SJSA1 (cell line): ENCODE data around the gene CACNA1C. TPM values are rescaled to one million over a fixed set of nuclear protein-coding genes. Genes with fewer than 3 reads are reported as not detected.
"Not testable (repeated sequence)": the region's sequence is repeated elsewhere in the genome, so short reads cannot be mapped to it uniquely, and the experiment has no call there.

Source experiments
- DNase-seq, 2 experiments: peaks; one replicate each; pipeline ENCODE4 v3.0.0-alpha.2; 2015 to 2020; ENCODE audit warnings: low spot score in 2 of 2, low read depth in 1 of 2
- H3K27ac ChIP-seq: fragments of 250-450 bp; sonication (Bioruptor Pico); 2 replicates; pipeline ENCODE4 v1.5.1; 2020; ENCODE audit warnings: mild to moderate bottlenecking, moderate library complexity
- H3K27me3 ChIP-seq: fragments of 250-450 bp; sonication (Bioruptor Pico); replicated peaks from 2 replicates; pipeline ENCODE4 v1.5.1; 2020; ENCODE audit warnings: mild to moderate bottlenecking, moderate library complexity
- H3K36me3 ChIP-seq: fragments of 250-450 bp; sonication (Bioruptor Pico); 2 replicates; pipeline ENCODE4 v1.5.1; 2020; ENCODE audit warnings: mild to moderate bottlenecking
- H3K4me1 ChIP-seq: fragments of 250-450 bp; sonication (Bioruptor Pico); replicated peaks from 2 replicates; pipeline ENCODE4 v1.6.1; 2021; ENCODE audit warnings: mild to moderate bottlenecking
- H3K4me3 ChIP-seq: fragments of 250-450 bp; sonication (Bioruptor Pico); 2 replicates; pipeline ENCODE4 v1.5.1; 2020; ENCODE audit warnings: mild to moderate bottlenecking
- H3K9me3 ChIP-seq: fragments of 250-450 bp; sonication (Bioruptor Pico); replicated peaks from 2 replicates; pipeline ENCODE4 v1.5.1; 2020; ENCODE audit warnings: mild to moderate bottlenecking
- total RNA-seq: library from RNA; depleted of rRNA; stranded (reverse); fragments of >200 nt; shearing (Covaris generic); gene quantifications from 2 replicates; pipeline ENCODE4 v1.2.3, GENCODE V29; 2014

The CACNA1C gene
- total RNA-seq, 1 experiment from 2014 or later = 6.1 TPM

DNA sequence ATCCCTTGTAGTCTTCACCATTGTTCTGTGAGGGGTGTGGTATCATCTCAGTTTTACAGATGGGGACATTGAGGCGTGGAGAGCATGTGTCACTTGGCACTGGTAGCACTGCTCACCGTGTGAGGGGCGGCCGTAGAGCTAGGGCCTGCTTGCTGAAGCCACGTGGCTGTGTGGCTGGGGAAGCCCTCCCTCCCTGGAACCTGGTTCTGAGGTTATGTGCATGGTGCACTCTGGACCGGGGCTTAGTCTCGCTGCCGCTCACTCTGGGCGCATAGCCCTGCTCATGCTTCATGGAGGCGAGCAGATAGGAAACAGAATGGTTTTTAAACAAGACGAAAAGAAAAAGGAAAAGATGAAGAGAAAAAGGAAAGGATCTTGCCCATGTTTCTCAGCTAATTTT, 46.1 kb downstream of the CACNA1C start:
- H3K36me3 ChIP-seq = no peaks in the 10 kb centered on the region
- no peaks in the 10 kb centered on the region for H3K9me3 ChIP-seq
- no peak for DNase-seq
- no peak overlapping the region for H3K4me3 ChIP-seq
- H3K27ac ChIP-seq = no peak overlapping the region
- H3K27me3 ChIP-seq = no peaks in the 10 kb centered on the region
- H3K4me1 ChIP-seq = peaks cover 20% of the 10 kb centered on the region

DNA sequence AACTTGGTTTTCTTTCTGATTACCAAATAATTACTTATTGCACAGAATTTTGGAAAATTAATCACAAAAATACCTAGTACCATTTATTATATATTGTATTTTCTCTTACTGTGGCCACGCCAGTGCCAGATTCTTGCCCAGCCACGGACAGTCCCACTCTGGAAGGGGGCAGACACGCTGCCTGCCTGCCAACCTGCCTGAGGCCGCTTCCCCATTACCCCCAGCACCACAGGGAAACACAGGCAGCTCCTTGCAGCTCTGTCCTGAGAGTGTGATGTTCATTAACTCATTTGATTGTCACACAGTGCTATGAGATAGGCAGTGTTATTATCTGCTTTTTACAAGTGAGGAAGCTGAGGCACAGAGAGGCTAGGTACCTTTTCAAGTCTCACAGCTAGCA, 46.8 kb downstream of the CACNA1C start:
- Histone ChIP-seq H3K4me3 (no peak overlapping the region), H3K36me3 (no peaks in the 10 kb centered on the region), H3K9me3 (no peaks in the 10 kb centered on the region), H3K27ac (no peak overlapping the region), H3K27me3 (no peaks in the 10 kb centered on the region), H3K4me1 (peaks cover 13% of the 10 kb centered on the region)
- DNase-seq = no peak

DNA sequence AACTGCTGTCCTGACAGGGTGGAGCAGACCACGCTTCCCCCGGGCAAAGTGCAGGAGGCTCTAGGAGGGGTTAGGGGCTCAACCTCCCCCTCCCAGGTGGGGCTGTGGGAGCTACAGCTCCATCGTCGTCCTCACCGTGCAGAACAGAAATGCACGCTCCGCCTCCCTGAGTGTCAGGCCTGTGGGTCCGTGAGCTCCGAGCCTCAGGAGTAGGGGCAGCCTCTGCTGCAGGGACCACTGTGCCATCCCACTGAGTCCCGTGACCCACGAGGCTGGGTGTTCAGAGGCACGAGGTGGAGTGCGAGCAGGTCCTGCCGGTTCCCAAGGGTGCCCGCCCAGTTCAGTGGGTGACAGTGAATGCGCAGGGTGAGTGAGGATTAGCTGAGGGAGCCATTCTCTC, 48.6 kb downstream of the CACNA1C start:
- H3K27ac ChIP-seq = no peak overlapping the region
- H3K4me1 ChIP-seq = peaks cover 8% of the 10 kb centered on the region
- H3K9me3 ChIP-seq = no peaks in the 10 kb centered on the region
- no peak for DNase-seq
- no peaks in the 10 kb centered on the region for H3K36me3 ChIP-seq
- H3K27me3 ChIP-seq = no peaks in the 10 kb centered on the region
- no peak overlapping the region for H3K4me3 ChIP-seq

DNA sequence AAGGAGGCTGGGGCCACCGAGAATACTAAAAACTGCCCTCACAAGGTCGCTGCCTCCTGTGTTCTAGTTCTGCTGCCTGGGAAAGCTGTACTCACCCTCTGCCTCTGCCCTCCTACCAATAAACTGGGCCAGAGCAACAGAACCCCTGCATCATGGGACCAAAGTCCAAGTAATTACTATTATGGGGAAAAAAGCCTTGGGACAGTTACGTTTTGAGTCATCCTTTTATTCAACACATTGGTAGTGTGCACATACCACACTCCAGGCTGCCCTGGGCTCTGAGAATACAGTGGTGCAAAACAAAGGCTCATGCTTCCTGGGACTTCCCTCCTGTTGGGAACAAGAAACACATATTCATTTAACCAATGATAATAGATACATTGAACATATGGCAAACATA, 49.0 kb downstream of the CACNA1C start:
- H3K4me1 ChIP-seq = peaks cover 8% of the 10 kb centered on the region
- H3K4me3 ChIP-seq = no peak overlapping the region
- H3K27me3 ChIP-seq = no peaks in the 10 kb centered on the region
- DNase-seq = no peak
- no peak overlapping the region for H3K27ac ChIP-seq
- no peaks in the 10 kb centered on the region for H3K9me3 ChIP-seq
- no peaks in the 10 kb centered on the region for H3K36me3 ChIP-seq

DNA sequence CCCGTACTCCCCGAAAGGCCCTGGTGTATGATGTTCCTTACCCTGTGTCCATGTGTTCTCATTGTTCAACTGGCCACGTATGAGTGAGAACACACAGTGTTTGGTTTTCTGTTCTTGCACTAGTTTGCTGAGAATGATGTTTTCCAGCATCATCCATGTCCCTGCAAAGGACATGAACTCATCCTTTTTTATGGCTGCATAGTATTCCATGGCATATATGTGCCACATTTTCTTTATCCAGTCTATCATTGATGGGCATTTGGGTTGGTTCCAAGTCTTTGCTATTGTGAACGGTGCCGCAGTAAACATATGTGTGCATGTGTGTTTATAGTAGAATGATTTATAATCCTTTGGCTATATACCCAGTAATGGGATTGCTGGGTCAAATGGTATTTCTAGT, 49.9 kb downstream of the CACNA1C start:
- H3K27ac ChIP-seq, H3K36me3 ChIP-seq, H3K4me1 ChIP-seq, DNase-seq, H3K4me3 ChIP-seq, H3K9me3 ChIP-seq, H3K27me3 ChIP-seq: not testable (repeated sequence)

DNA sequence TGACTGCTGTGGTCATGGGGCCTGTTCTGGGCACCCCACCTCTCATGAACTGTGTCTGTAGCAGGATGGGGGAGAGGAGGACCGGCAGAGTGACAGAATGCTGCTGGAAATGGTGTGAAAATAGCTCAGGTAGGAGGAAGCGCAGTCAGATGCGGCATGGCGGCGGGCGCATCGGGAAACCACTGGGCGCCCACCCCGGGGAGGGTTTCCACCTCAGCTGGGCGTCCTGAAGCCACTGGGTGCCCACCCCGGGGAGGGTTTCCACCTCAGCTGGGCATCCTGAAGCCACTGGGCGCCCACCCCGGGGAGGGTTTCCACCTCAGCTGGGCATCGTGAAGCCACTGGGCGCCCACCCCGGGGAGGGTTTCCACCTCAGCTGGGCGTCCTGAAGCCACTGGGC, 52.6 kb downstream of the CACNA1C start:
- H3K27me3 ChIP-seq, H3K9me3 ChIP-seq, H3K36me3 ChIP-seq, H3K4me3 ChIP-seq, H3K27ac ChIP-seq, H3K4me1 ChIP-seq, DNase-seq: not testable (repeated sequence)

DNA sequence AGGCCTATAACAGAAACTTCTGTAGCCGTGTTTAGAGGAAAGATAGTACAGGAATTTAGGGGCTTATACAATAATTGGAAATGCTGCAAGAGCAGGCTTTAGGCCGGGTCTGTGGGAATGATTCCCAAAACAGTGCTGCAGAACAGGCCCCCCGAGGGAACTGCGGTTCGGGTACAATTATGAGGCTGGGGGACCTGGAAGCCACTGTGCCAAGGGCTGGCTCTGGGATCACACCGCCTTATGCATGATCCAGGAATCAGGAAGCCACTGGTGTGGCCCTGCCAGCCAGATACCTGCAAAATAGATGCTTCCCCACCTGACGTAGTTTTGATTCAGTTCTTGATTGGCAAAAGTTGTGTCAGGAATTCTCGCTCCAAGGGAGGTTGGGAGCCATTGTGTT, 55.4 kb downstream of the CACNA1C start:
- H3K4me1 ChIP-seq = no peaks in the 10 kb centered on the region; the same call in 1 of the 2 replicates
- no peaks in the 10 kb centered on the region for H3K9me3 ChIP-seq
- H3K36me3 ChIP-seq = no peaks in the 10 kb centered on the region
- no peak overlapping the region for H3K27ac ChIP-seq
- H3K4me3 ChIP-seq = no peak overlapping the region
- H3K27me3 ChIP-seq = no peaks in the 10 kb centered on the region
- no peak for DNase-seq

DNA sequence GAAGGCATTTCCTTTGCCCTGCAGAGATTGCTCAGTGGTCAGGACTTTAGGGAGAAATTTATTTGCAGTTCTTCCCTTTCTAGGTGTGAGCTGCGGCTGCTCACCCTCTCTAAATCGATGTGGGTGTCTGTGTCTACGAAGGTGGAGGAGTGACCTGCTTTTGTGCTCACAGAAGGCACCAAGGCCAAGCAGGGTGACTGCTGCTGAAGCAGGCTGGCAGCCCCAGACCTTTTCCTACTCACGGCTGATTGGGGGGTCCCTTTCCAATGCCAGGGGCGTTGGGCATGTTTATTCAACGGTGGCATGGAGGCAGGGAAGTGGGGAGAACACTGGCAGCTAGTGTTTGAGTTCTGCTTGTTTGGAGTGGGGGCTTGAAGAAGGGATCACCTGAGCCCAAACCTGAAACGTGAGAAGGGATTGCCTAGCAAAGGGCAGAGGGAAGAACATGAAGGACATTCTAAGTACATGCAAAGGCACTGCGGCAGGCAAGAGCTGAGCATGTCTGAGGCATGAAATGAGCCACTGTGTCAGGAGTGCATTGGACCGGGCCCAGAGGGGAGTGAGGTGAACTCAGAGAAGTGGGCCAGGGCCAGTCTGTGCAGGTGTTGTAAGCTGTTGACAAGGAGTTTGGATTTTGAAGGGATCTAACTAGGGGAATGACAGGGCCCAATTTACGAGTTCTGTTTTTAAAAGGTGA, 56.3 kb downstream of the CACNA1C start:
- no peaks in the 10 kb centered on the region for H3K36me3 ChIP-seq
- no peak overlapping the region for H3K27ac ChIP-seq
- no peak for DNase-seq
- no peaks in the 10 kb centered on the region for H3K9me3 ChIP-seq
- no peaks in the 10 kb centered on the region for H3K27me3 ChIP-seq
- H3K4me1 ChIP-seq = no peaks in the 10 kb centered on the region; the same call in 1 of the 2 replicates
- no peak overlapping the region for H3K4me3 ChIP-seq

DNA sequence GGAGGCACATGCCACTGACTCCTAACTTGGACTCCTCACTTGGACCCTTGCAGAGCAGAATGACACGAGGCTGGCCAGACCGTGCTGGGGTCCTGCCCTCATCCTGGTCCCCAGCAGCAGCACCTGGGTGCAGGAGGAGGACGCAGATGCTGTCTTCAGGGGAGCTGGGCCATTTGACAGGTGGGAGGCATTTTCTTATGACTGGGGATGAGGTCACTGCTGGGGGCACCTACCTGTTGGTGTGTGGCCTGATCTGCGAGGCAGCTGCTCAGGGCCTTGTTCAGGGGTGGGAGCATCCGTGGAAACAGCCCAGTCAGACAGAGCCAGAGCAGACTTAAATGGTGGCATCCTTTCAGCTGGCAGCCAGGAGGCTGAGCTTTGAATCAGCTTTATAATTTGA, 57.3 kb downstream of the CACNA1C start:
- Histone ChIP-seq H3K36me3 (0 out of 2 replicates have a peak, but pooled peaks cover under 1% of the 10 kb centered on the region), H3K9me3 (no peaks in the 10 kb centered on the region), H3K27me3 (no peaks in the 10 kb centered on the region), H3K4me1 (no peaks in the 10 kb centered on the region; the same call in 1 of the 2 replicates), H3K27ac (no peak overlapping the region), H3K4me3 (no peak overlapping the region)
- no peak for DNase-seq

DNA sequence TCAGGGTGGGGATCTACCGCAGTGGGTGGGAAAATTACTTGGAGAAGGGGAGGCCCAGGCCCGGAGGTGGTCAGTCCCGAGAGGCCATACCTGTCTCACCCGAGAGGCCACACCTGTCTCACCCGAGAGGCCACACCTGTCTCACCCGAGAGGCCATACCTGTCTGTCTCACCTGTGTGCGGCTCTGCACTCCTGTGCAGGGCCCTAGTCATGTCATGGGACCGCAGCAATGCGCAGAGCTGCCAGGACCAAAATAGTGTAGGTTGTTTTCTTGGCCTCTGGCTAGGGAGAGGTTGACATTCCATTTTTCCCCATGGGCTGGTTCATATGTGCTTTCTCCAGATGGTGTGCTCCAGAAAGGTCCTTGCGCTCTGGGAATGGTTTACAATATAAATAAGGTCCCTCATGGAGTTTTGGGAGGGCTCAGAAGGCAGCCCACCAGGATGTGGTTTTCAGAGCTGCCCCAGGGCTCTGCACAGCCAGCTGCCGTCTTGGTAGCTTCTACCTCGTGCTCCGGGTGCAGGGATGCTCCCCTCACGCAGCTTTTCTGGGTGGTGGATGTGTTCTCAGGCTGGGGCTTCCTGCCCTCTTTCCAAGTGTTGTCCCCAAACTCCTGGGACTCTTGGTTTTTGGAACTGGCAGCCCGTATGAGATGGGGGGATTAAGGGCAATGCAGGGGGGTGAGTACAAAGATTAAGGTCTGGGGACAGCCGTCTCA, 58.2 kb downstream of the CACNA1C start:
- Histone ChIP-seq H3K4me3 (no peak overlapping the region), H3K9me3 (no peaks in the 10 kb centered on the region), H3K27me3 (no peaks in the 10 kb centered on the region), H3K36me3 (peaks cover 10% of the 10 kb centered on the region; the same call in 1 of the 2 replicates), H3K27ac (no peak overlapping the region), H3K4me1 (no peaks in the 10 kb centered on the region; the same call in 1 of the 2 replicates)
- DNase-seq = no peak

DNA sequence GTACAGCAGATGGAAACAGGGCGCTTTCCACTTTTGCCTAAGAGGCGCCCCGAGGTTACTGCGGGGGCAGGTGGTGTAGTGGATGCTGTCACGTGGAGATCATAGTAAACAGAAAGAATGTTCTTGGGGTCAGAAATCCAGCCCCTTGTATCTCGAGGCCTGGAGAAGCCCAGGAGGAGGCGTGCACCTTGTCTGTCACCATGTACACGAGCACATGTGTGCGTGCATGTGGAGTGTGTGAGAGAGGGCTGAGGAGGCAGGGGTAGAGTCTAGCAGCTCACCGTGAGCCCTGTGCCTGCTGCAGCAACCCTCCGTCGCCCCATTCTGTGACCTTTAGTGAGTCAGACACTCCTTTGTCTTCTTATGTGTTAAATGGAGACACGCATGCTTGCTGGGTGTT, 59.0 kb downstream of the CACNA1C start:
- Histone ChIP-seq H3K4me3 (no peak overlapping the region), H3K9me3 (no peaks in the 10 kb centered on the region), H3K36me3 (peaks cover 13% of the 10 kb centered on the region; the same call in 1 of the 2 replicates), H3K27ac (no peak overlapping the region), H3K27me3 (no peaks in the 10 kb centered on the region), H3K4me1 (no peaks in the 10 kb centered on the region; the same call in 1 of the 2 replicates)
- DNase-seq = no peak

DNA sequence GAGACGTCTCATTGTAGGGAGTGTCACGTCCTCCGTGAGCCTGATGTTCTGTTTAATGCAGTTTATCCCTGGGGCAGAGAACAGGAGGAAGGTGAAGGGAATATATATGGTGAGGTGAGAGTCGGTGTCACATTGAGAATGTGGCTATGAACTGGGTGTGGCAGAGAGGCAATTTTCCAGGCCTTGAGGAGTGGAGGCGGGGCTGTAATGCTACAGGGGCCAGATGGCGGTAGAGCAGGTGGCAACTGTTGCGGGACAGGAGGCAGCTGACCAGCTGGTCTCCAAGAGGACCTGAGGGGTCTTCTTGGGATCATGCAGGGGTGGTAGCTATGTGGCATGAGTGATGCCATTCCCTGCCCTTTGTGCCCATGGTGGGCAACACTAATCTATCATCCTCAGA, 59.6 kb downstream of the CACNA1C start:
- Histone ChIP-seq H3K27ac (no peak overlapping the region), H3K27me3 (no peaks in the 10 kb centered on the region), H3K36me3 (peaks cover 13% of the 10 kb centered on the region; the same call in 1 of the 2 replicates), H3K4me1 (no peaks in the 10 kb centered on the region; the same call in 1 of the 2 replicates), H3K9me3 (no peaks in the 10 kb centered on the region), H3K4me3 (no peak overlapping the region)
- no peak for DNase-seq

DNA sequence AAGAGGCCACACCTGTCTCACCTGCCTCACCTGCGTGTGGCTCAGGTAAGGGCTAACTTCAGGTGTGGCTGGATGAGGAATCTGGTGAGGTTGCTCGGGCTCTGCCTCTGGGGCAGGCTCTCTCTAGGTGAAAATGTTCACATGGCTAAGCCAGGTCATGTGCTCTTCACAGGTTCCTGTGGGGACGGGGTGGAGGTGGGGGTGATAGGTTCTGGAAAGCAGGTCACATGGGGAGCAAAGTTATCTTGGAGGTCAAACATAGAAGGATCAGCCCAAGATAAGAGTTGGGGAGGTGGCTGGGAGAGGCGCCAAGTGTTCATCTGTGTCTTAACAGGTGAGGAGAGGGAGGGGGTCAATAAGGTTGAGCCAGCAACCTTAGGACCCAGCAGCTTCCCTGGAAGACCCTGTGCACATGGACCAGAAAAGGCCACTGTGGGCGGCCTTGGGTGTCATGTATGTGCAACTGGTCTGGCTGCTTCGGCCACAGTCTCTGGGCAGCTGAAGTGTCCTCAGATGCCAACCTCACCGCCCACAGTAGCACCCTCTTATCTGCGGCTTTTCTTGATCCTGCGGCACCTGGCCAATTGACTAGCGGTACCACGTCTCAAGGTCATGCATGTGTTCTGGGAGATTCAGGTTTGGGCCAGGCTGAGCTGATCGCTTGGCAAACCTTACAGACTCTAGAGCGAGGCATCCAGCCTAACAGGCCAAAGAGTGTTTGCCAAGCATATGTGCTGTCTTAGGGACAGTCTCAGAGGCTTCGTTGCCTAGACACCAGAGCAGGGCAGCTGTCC, 60.5 kb downstream of the CACNA1C start:
- no peaks in the 10 kb centered on the region for H3K27me3 ChIP-seq
- H3K27ac ChIP-seq = no peak overlapping the region
- no peaks in the 10 kb centered on the region; the same call in 1 of the 2 replicates for H3K4me1 ChIP-seq
- H3K4me3 ChIP-seq = no peak overlapping the region
- H3K9me3 ChIP-seq = no peaks in the 10 kb centered on the region
- no peak for DNase-seq
- H3K36me3 ChIP-seq = peaks cover 13% of the 10 kb centered on the region; the same call in 1 of the 2 replicates

DNA sequence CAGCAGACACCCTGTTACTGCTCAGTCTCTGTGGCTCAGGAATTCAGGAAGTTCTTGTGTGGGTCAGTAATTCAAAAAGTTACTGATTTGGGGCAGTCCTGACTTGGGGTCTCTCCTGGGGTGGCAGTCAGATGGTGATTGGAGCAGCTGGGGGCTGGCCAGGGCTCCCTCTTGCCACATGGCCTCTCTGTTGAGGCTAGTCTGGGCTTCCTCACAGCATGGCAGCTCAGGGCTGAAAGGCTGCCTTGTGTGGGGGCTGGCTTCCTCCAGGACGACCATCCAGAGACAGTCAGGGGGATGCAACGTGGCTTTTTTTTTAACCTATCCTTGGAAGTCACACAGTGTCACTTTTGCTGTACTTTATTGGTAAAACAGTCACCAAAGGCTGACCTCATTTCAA, 61.3 kb downstream of the CACNA1C start:
- Histone ChIP-seq H3K36me3 (peaks cover 15% of the 10 kb centered on the region; the same call in 1 of the 2 replicates), H3K27ac (no peak overlapping the region), H3K4me3 (no peak overlapping the region), H3K27me3 (no peaks in the 10 kb centered on the region), H3K4me1 (no peaks in the 10 kb centered on the region; the same call in 1 of the 2 replicates), H3K9me3 (no peaks in the 10 kb centered on the region)
- DNase-seq = no peak
